Measurements from ENCODE around the gene SIRT7. TPM values are rescaled to one million over a fixed set of nuclear protein-coding genes. Genes with fewer than 3 reads are reported as not detected.

Gene SIRT7
- total RNA-seq, 6 donors from 2014 or later, result 35.7 to 87.0 (median 39.7) TPM

DNA sequence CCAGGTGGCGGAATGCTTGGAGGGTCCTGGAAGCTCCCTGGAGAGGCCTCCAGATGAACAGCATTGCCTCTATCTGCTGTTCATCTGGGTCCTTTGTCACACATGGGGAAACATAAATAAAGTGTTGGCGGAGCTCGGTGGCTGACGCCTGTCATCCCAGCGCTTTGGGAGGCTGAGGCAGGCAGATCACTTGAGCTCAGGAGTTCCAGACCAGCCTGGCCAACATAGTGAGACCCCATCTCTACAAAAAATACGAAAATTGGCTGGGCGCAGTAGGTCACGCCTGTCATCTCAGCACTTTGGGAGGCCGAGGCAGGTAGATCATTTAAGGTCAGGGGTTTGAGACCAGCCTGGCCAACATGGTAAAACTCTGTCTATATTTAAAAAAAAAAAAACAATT, 26.9 kb upstream of the SIRT7 start:
- ATAC-seq (ENCODE audit: low FRiP score in 2 of 2), result no peak
- H3K36me3 ChIP-seq, result no peaks in the 10 kb centered on the region
- H3K27me3 ChIP-seq, result no peaks in the 10 kb centered on the region
- H3K9me3 ChIP-seq, result no peaks in the 10 kb centered on the region
- DNase-seq, result no peak
- H3K27ac ChIP-seq, result no peak overlapping the region
- no peak for TF ChIP-seq EP300 (IDR thresholded peaks at IDR 0.05)
- TF ChIP-seq POLR2AphosphoS5 (IDR thresholded peaks at IDR 0.05), result no peak
- TF ChIP-seq, protein P1, sequence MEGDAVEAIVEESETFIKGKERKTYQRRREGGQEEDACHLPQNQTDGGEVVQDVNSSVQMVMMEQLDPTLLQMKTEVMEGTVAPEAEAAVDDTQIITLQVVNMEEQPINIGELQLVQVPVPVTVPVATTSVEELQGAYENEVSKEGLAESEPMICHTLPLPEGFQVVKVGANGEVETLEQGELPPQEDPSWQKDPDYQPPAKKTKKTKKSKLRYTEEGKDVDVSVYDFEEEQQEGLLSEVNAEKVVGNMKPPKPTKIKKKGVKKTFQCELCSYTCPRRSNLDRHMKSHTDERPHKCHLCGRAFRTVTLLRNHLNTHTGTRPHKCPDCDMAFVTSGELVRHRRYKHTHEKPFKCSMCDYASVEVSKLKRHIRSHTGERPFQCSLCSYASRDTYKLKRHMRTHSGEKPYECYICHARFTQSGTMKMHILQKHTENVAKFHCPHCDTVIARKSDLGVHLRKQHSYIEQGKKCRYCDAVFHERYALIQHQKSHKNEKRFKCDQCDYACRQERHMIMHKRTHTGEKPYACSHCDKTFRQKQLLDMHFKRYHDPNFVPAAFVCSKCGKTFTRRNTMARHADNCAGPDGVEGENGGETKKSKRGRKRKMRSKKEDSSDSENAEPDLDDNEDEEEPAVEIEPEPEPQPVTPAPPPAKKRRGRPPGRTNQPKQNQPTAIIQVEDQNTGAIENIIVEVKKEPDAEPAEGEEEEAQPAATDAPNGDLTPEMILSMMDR (IDR thresholded peaks at IDR 0.05), result no peak
- TF ChIP-seq POLR2A (IDR thresholded peaks at IDR 0.05), result no peak
- 85 to 86% methylated on average over 8 to 9 of the region's 9 CpGs for WGBS, 2 donors
- no peak overlapping the region for H3K4me3 ChIP-seq
- peaks cover 0 to 4% (median 0%) of the 10 kb centered on the region in 4 donors for H3K4me1 ChIP-seq

DNA sequence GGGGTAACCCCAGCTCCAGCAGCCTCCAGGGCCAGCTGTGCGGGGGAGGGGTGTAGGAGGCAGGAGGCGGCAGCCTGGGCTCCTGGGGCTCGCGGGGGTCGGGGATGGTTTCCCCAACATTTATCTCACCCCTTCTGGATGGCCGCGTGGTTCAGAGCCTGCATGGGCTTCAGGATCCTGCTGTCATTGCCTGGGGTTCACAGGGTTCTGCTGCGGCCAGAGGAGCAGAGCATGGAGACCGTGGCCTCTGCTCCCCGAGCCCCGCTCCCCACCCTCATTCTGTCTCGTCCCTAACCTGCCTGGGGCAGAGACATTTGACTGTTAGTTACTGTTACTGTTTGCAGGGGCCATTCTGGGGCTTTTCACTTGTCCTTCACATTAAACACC, 24.2 kb upstream of the SIRT7 start:
- no peak overlapping the region for H3K4me3 ChIP-seq
- H3K9me3 ChIP-seq, result no peaks in the 10 kb centered on the region
- no peak overlapping the region for H3K27ac ChIP-seq
- no peak for ATAC-seq (ENCODE audit: low FRiP score in 2 of 2)
- H3K36me3 ChIP-seq, result no peaks in the 10 kb centered on the region
- TF ChIP-seq, protein P1 (IDR thresholded peaks at IDR 0.05), result no peak
- no peak for TF ChIP-seq POLR2AphosphoS5 (IDR thresholded peaks at IDR 0.05)
- H3K27me3 ChIP-seq, result peaks cover 0 to 3% (median 0%) of the 10 kb centered on the region in 4 donors
- 48 to 53% methylated on average over 8 to 12 of the region's 12 CpGs for WGBS, 2 donors
- peaks cover 6 to 22% (median 7%) of the 10 kb centered on the region in 4 donors for H3K4me1 ChIP-seq
- no peak for DNase-seq

DNA sequence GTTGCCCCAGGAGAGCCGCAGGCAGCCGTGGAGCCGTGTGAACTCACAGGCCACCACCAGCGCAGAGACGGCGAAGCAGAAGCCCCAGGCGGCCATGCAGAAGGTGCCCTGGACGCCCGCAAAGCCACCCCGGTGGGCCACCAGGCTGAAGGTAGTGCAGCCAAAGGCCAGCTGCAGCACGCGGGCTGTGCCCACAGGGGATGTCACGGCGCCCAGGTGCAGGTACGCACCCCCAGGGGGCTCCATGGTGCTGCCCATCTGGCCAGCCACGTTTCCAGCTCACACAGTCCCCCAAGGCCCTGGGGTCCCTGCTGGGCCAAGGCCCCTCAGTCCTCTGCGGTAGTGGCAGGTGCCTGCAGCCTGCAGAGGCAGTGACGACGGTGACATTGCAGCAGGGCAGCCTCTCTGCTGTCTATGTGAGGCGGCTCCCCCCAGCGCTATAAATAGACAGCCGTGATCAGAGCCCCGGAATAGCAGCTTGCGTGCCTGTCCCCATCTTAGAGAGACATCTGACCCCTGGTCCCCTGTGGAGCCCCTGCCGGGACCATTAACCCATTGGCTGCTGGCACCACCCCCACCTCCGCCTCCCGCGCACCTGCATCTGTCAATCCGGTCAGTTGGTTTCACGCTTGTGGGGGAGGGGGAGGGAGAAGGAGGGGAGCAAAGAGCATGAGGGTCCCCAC, 23.6 kb upstream of the SIRT7 start:
- TF ChIP-seq, protein P1 (IDR thresholded peaks at IDR 0.05), result no peak
- TF ChIP-seq POLR2AphosphoS5 (IDR thresholded peaks at IDR 0.05), result no peak
- no peak for TF ChIP-seq POLR2A (IDR thresholded peaks at IDR 0.05)
- no peak for TF ChIP-seq EP300 (IDR thresholded peaks at IDR 0.05)
- Histone ChIP-seq H3K27me3 (peaks cover 0 to 3% (median 0%) of the 10 kb centered on the region in 4 donors), H3K9me3 (no peaks in the 10 kb centered on the region), H3K4me3 (no peak overlapping the region), H3K36me3 (no peaks in the 10 kb centered on the region), H3K27ac (no peak overlapping the region), H3K4me1 (peaks cover 10 to 28% (median 12%) of the 10 kb centered on the region in 4 donors)
- WGBS, 2 donors, result 54 to 65% methylated on average over 2 to 23 of the region's 30 CpGs
- no peak for ATAC-seq (ENCODE audit: low FRiP score in 2 of 2)
- no peak for DNase-seq

DNA sequence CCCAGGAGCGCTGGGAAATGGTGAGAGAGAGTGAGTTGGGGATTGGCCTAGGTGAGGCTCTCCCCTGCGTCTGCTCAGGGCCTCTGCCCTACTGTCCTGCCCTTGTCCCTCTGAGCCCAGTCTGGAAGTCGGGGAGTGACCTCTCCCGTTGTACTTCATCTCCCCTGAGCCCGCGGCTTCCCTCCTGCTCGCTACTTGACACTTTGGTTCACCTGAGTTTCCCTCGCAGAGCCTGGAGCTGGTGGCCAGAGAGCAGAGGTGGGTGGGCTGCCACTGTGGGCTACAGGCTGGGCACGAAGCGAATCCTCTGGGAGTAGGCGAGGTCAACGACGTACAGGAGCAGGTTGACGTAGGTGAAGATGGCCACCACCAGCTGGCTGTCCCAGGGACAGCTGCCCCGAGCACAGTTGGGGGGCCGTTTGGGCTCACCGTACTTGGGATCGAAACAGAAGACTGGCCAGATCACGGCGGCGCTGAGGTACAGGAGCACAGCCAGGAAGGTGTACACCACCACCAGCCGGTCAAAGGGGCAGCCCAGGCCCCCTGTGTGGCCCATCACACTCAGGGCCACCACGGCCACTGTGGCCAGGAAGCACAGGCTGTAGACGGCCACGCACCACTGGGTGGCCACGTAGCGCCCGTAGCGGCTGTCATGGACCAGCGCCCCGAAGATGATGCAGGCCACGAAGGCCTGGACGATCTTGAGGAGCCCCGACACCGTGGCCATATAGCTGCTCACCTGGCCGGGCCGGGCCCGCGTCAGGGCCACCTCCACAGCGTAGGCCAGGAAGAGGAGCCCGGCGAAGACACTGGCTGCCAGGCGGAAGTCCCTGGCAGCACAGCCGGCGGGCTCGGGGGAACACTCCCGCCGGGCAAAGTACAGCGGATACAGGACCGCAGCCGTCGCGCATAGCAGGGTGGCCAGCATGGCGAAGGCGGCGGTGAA, 22.8 kb upstream of the SIRT7 start:
- H3K27ac ChIP-seq, result no peak overlapping the region
- 91 to 94% methylated on average over 32 to 50 of the region's 56 CpGs for WGBS, 2 donors
- no peaks in the 10 kb centered on the region for H3K36me3 ChIP-seq
- TF ChIP-seq, protein P1 (IDR thresholded peaks at IDR 0.05), result no peak
- TF ChIP-seq EP300 (IDR thresholded peaks at IDR 0.05), result no peak
- TF ChIP-seq POLR2AphosphoS5 (IDR thresholded peaks at IDR 0.05), result no peak
- TF ChIP-seq POLR2A (IDR thresholded peaks at IDR 0.05), result no peak
- no peaks in the 10 kb centered on the region for H3K9me3 ChIP-seq
- peak in 1 of 2 donors; percentile 80 for DNase-seq
- H3K27me3 ChIP-seq, result peaks cover 0 to 3% (median 0%) of the 10 kb centered on the region in 4 donors
- no peak overlapping the region for H3K4me3 ChIP-seq
- peaks cover 14 to 36% (median 14%) of the 10 kb centered on the region in 4 donors for H3K4me1 ChIP-seq
- ATAC-seq (ENCODE audit: low FRiP score in 2 of 2), result no peak

Measured in upper lobe of left lung (tissue), 6 donors.